Kidney (tissue), 14 donors: ENCODE data around the gene LY6G6D. TPM values are rescaled to one million over a fixed set of nuclear protein-coding genes. Genes with fewer than 3 reads are reported as not detected.
A peak's percentile ranks its signal among the peaks of the same experiment; 100 is the strongest.

Experiments
- DNase-seq, 5 donors: peaks; one replicate each; pipeline ENCODE4 v3.0.0-alpha.2; 2013 to 2020
- FAIRE-seq: peaks from 2 replicates; lab custom pipeline; 2012; peaks lifted over from hg19 to GRCh38; lab: Jason Lieb, UNC
- H3K27ac ChIP-seq, 2 donors: one replicate each; pipeline ENCODE4 v1.7.0; 2013; ENCODE audit warnings: low read depth in 2 of 2, low read length in 2 of 2, inconsistent platforms in 1 of 2
- H3K27me3 ChIP-seq: one replicate; pipeline ENCODE4 v1.7.1; 2013; ENCODE audit warnings: low read length, inconsistent platforms; ENCODE audit not compliant: control insufficient read depth, insufficient read depth
- H3K36me3 ChIP-seq, 3 donors: one replicate each; pipeline versions ENCODE4 v1.7.0 to v1.7.1; 2013; ENCODE audit warnings: low read length in 3 of 3, control low read depth in 1 of 3, inconsistent platforms in 1 of 3; ENCODE audit not compliant: insufficient read depth in 3 of 3, control insufficient read depth in 2 of 3
- H3K4me1 ChIP-seq, 3 donors: one replicate each; pipeline versions ENCODE4 v1.7.0 to v1.7.1; 2013; ENCODE audit warnings: low read length in 3 of 3, inconsistent platforms in 1 of 3, low read depth in 1 of 3; ENCODE audit not compliant: control insufficient read depth in 2 of 3, insufficient read depth in 2 of 3
- H3K4me3 ChIP-seq, 3 donors: one replicate each; pipeline versions ENCODE4 v1.7.0 to v1.8.1; 2013; ENCODE audit warnings: low read length in 3 of 3, control low read depth in 1 of 3, inconsistent platforms in 1 of 3
- H3K9ac ChIP-seq, 3 donors: one replicate each; pipeline versions ENCODE4 v1.7.0 to v1.7.1; 2013; ENCODE audit warnings: low read length in 3 of 3, control low read depth in 1 of 3, inconsistent platforms in 1 of 3
- H3K9me3 ChIP-seq, 3 donors: one replicate each; pipeline versions ENCODE4 v1.7.0 to v1.7.1; 2013; ENCODE audit warnings: low read length in 3 of 3, control low read depth in 1 of 3, inconsistent platforms in 1 of 3; ENCODE audit not compliant: control insufficient read depth in 2 of 3, insufficient read depth in 1 of 3
- intact Hi-C: fragments of 100-400 bp; cut with DNase I; formaldehyde crosslinking; loops from one replicate; pipeline ENCODE4 v1.11.1; 2022
- polyA plus RNA-seq: library from polyadenylated mRNA; stranded (reverse); fragments of 350-450 nt; fragmentation: Illumina TruSeq; extraction: RNeasy Lipid Tissue Mini Kit (QIAGEN cat#74804); gene quantifications from one replicate; pipeline ENCODE4 v1.2.3, GENCODE V29; 2014; ENCODE audit warnings: low read depth, low replicate concordance; ENCODE audit not compliant: insufficient read depth
- total RNA-seq: library from RNA; stranded (reverse); fragmentation: NEBNext Ultra II Directional; extraction: Animal tissue kit (Norgen Biotek cat#: 25700); gene quantifications from one replicate; pipeline ENCODE4 v1.2.1, GENCODE V29; 2021
- TF ChIP-seq, protein P1 (sequence below): IDR thresholded peaks from 3 replicates; pipeline ENCODE4 v1.5.1; 2012; ENCODE audit warnings: mild to moderate bottlenecking, moderate library complexity, borderline replicate concordance; ENCODE audit not compliant: insufficient read depth; ENCODE audit errors: extremely low read depth
- donor health status: control.
- donor health status: control.
- donor health status: control.
- donor health status: control.
- donor health status: control.
- donor health status: DM: yes; HTN: yes; CAD: no.
- donor health status: Normal renal cell carcinoma (clear cell type).

Gene LY6G6D
- total and polyA plus RNA-seq, 2 donors from 2014 or later = not detected

DNA sequence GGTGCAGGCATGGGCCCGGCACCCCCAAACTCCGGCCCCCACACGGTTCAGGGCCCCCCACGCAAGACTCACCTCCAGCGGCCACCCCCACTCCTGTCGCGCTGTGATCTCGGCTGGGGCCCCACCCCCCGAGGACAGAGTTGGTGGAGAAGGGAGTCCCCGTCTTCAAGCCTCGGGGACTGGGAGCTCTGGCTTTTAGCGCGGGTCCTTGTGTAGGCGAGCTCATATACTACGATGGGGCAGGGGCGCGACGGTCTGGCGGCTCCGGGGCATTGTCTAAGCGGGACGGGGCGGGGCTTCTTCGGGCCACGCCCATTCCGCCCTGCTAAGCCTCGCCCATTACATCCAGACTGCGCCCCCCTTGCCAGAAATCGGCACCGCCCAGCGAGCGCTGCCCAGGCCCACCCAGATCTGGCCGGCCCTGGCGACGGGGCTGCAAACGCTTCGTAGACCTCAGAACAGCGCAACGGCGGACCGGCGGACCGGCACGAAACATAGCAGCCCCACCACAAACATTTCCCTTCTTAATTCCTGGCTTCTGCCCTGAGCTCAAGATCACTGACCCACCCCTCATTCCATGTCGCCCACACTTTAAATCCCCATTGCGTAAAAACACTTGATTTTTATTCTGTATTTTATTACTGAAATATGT, 15.0 kb downstream of the LY6G6D start:
- peak overlapping the region; percentile 94 to 98 (median 95) for H3K4me3 ChIP-seq
- H3K9me3 ChIP-seq = no peaks in the 10 kb centered on the region
- peaks cover 7 to 52% (median 26%) of the 10 kb centered on the region in 3 donors for H3K36me3 ChIP-seq
- peak; percentile 95 to 98 (median 97) for DNase-seq
- FAIRE-seq = no peak
- intact Hi-C loops = no loop called here
- peak overlapping the region; percentile 42 to 98 (median 92) for H3K9ac ChIP-seq
- no peaks in the 10 kb centered on the region for H3K27me3 ChIP-seq
- TF ChIP-seq, protein P1, sequence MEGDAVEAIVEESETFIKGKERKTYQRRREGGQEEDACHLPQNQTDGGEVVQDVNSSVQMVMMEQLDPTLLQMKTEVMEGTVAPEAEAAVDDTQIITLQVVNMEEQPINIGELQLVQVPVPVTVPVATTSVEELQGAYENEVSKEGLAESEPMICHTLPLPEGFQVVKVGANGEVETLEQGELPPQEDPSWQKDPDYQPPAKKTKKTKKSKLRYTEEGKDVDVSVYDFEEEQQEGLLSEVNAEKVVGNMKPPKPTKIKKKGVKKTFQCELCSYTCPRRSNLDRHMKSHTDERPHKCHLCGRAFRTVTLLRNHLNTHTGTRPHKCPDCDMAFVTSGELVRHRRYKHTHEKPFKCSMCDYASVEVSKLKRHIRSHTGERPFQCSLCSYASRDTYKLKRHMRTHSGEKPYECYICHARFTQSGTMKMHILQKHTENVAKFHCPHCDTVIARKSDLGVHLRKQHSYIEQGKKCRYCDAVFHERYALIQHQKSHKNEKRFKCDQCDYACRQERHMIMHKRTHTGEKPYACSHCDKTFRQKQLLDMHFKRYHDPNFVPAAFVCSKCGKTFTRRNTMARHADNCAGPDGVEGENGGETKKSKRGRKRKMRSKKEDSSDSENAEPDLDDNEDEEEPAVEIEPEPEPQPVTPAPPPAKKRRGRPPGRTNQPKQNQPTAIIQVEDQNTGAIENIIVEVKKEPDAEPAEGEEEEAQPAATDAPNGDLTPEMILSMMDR = no peak
- peaks cover 0 to 19% (median 0%) of the 10 kb centered on the region in 3 donors for H3K4me1 ChIP-seq
- peak overlapping the region; percentile 99 for H3K27ac ChIP-seq

DNA sequence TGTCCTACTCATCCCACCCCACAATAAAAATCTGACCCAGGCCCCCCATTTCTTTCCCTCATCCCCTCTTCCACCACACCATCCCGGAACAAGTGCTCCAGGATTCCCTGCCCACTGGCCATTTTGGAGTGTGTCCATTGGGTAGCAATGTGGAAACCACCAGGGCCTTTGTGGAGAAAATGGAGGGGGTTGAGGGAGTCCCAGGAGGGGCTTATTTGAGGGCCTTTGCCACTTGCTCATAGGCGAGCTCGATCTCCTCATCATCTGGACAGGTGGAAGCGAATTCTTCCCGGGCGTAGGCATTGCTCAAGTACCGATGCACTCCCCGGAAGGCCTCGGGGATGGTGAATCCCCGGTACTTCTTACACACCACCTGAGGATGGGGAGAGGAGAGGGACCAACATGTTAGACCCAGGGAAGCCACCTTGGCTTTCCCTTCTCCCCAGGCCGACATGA, 15.5 kb downstream of the LY6G6D start:
- intact Hi-C loops = no loop called here
- H3K4me1 ChIP-seq = peaks cover 0 to 19% (median 0%) of the 10 kb centered on the region in 3 donors

DNA sequence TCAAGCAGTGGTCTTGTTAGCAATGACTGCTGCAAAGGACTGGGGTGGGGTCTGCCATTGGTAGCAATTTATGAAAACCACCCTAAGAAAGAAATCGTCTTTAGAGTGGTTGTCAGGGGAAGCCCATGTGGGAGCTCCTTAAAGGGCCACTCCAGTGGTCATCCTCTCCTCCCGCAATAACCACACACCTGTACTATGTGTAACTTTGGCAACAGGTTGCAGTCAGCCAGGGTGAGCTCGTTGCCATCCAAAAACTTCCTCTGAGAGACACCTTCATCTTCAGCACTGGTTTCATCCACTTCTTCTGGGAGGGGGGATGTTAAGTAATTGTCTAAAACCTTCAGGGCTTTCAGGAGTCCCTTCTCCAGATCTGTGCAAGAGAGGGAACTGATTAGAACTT, 16.9 kb downstream of the LY6G6D start:
- no peak overlapping the region for H3K4me3 ChIP-seq
- H3K27ac ChIP-seq = no peak overlapping the region
- TF ChIP-seq, protein P1 = no peak
- FAIRE-seq = no peak
- no peaks in the 10 kb centered on the region for H3K9me3 ChIP-seq
- peaks cover 2 to 39% (median 20%) of the 10 kb centered on the region in 3 donors for H3K36me3 ChIP-seq
- intact Hi-C loops = no loop called here
- no peak overlapping the region for H3K9ac ChIP-seq
- no peaks in the 10 kb centered on the region for H3K27me3 ChIP-seq
- peaks cover 0 to 24% (median 7%) of the 10 kb centered on the region in 3 donors for H3K4me1 ChIP-seq
- peak in 1 of 5 donors; percentile 3 for DNase-seq

More for the DNA sequence above, 15.5 kb downstream of the LY6G6D start:
- H3K27me3 ChIP-seq = no peaks in the 10 kb centered on the region
- H3K36me3 ChIP-seq = peaks cover 7 to 52% (median 26%) of the 10 kb centered on the region in 3 donors
- peak overlapping the region in 1 of 3 donors; percentile 2 for H3K9ac ChIP-seq
- TF ChIP-seq, protein P1 = no peak
- peak overlapping the region in 1 of 3 donors; percentile 37 for H3K4me3 ChIP-seq
- no peaks in the 10 kb centered on the region for H3K9me3 ChIP-seq
- H3K27ac ChIP-seq = peak overlapping the region; percentile 99
- no peak for FAIRE-seq
- DNase-seq = peak in 1 of 5 donors; percentile 55
